Tibial nerve (tissue), 4 donors: ENCODE measurements around the gene ABCC8. TPM values are rescaled to one million over a fixed set of nuclear protein-coding genes. Genes with fewer than 3 reads are reported as not detected.

Experiments
- DNase-seq, 2 donors: peaks; one replicate each; pipeline ENCODE4 v3.0.0-alpha.2; 2019; ENCODE audit warnings: low spot score in 2 of 2
- H3K27ac ChIP-seq, 4 donors: fragments of 200-600 bp; sonication (generic) in 3 of 4; one replicate each; pipeline ENCODE4 v1.5.1; 2017 to 2019; ENCODE audit warnings: mild to moderate bottlenecking in 1 of 4
- H3K27me3 ChIP-seq, 2 donors: fragments of 200-600 bp; sonication (generic) in 1 of 2; one replicate each; pipeline versions ENCODE4 v1.5.1 to v1.6.0; 2017 to 2019
- H3K36me3 ChIP-seq, 3 donors: fragments of 200-600 bp; sonication (generic); one replicate each; pipeline ENCODE4 v1.5.1; 2018 to 2019
- H3K4me1 ChIP-seq, 4 donors: fragments of 200-600 bp; sonication (generic) in 3 of 4; one replicate each; pipeline ENCODE4 v1.5.1; 2017 to 2019
- H3K4me3 ChIP-seq, 4 donors: fragments of 200-600 bp; sonication (generic) in 3 of 4; one replicate each; pipeline ENCODE4 v1.5.1; 2017 to 2019; ENCODE audit warnings: mild to moderate bottlenecking in 1 of 4, moderate library complexity in 1 of 4
- H3K9me3 ChIP-seq, 4 donors: fragments of 200-600 bp; sonication (generic) in 3 of 4; one replicate each; pipeline ENCODE4 v1.5.1; 2017 to 2019
- CTCF ChIP-seq, 5 experiments: fragments of 200-600 bp in 3 of 5; fragments of 450-650 bp in 2 of 5; sonication (generic) in 3 of 5; IDR thresholded peaks; one replicate each; pipeline ENCODE4 v1.5.1; 2016 to 2019; ENCODE audit warnings: antibody characterized with exemption in 5 of 5, mild to moderate bottlenecking in 3 of 5, moderate library complexity in 2 of 5
- EP300 ChIP-seq, 2 donors: sonication (generic); formaldehyde crosslinking; IDR thresholded peaks; one replicate each; pipeline ENCODE4 v1.6.1; 2017; ENCODE audit warnings: antibody characterized with exemption in 2 of 2, mild to moderate bottlenecking in 1 of 2
- POLR2A ChIP-seq, 2 donors: fragments of 450-650 bp; IDR thresholded peaks; one replicate each; pipeline ENCODE4 v1.6.1; 2017; ENCODE audit warnings: antibody characterized with exemption in 2 of 2, mild to moderate bottlenecking in 2 of 2, moderate library complexity in 2 of 2
- WGBS, 2 donors: methylation state at CpG; one replicate each; pipeline ENCODE4 v1.1.5; 2018; 5-methylcytosine and 5-hydroxymethylcytosine counted together
- total RNA-seq, 4 donors: library from RNA; depleted of rRNA; stranded (reverse); fragments of >200 nt; gene quantifications; one replicate each; pipeline ENCODE4 v1.1.0, GENCODE V29; 2016

ABCC8 gene
- total RNA-seq, 4 donors from 2014 or later: 1.3 to 8.6 (median 5.1) TPM

- Histone ChIP-seq H3K36me3 (no peaks in the 10 kb centered on the region), H3K4me3 (no peak overlapping the region), H3K27me3 (no peaks in the 10 kb centered on the region), H3K27ac (no peak overlapping the region), H3K9me3 (no peaks in the 10 kb centered on the region), H3K4me1 (no peaks in the 10 kb centered on the region)
- no peak for TF ChIP-seq CTCF (IDR thresholded peaks at IDR 0.05)
- TF ChIP-seq POLR2A (IDR thresholded peaks at IDR 0.05): no peak
- TF ChIP-seq EP300 (IDR thresholded peaks at IDR 0.05): no peak
- no peak for DNase-seq
- 65 to 70% methylated on average over 6 to 7 of the region's 7 CpGs for WGBS, 2 donors
Measured at GRCh38 chr11:17516551-17517150, 40.0 kb upstream of the ABCC8 start.

GRCh38 chr11:17515443-17516176 lies 39.0 kb upstream of the ABCC8 start:
- H3K27me3 ChIP-seq: no peaks in the 10 kb centered on the region
- no peaks in the 10 kb centered on the region for H3K9me3 ChIP-seq
- H3K4me3 ChIP-seq: no peak overlapping the region
- 65 to 82% methylated on average over 5 of the region's 5 CpGs for WGBS, 2 donors
- H3K27ac ChIP-seq: no peak overlapping the region
- DNase-seq: no peak
- TF ChIP-seq POLR2A (IDR thresholded peaks at IDR 0.05) (no peak), EP300 (IDR thresholded peaks at IDR 0.05) (no peak), CTCF (IDR thresholded peaks at IDR 0.05) (no peak)
- no peaks in the 10 kb centered on the region for H3K36me3 ChIP-seq
- H3K4me1 ChIP-seq: no peaks in the 10 kb centered on the region

- 52 to 61% methylated on average over 4 of the region's 4 CpGs for WGBS, 2 donors
Measured at GRCh38 chr11:17514476-17514875, 37.8 kb upstream of the ABCC8 start.

GRCh38 chr11:17513853-17514252 lies 37.2 kb upstream of the ABCC8 start:
- Histone ChIP-seq H3K27ac (no peak overlapping the region), H3K9me3 (no peaks in the 10 kb centered on the region), H3K27me3 (no peaks in the 10 kb centered on the region), H3K36me3 (no peaks in the 10 kb centered on the region), H3K4me3 (no peak overlapping the region), H3K4me1 (peaks cover 0 to 4% (median 0%) of the 10 kb centered on the region in 4 donors)
- WGBS, 2 donors: 44% methylated on average over 1 of the region's 1 CpG; no CpG with 5 or more reads in 1 of the 2 donors
- no peak for DNase-seq
- no peak for TF ChIP-seq CTCF (IDR thresholded peaks at IDR 0.05)
- TF ChIP-seq EP300 (IDR thresholded peaks at IDR 0.05): no peak
- TF ChIP-seq POLR2A (IDR thresholded peaks at IDR 0.05): no peak

More at GRCh38 chr11:17514476-17514875, 37.8 kb upstream of the ABCC8 start:
- Histone ChIP-seq H3K36me3 (no peaks in the 10 kb centered on the region), H3K9me3 (no peaks in the 10 kb centered on the region), H3K27ac (no peak overlapping the region), H3K27me3 (no peaks in the 10 kb centered on the region), H3K4me1 (no peaks in the 10 kb centered on the region), H3K4me3 (no peak overlapping the region)
- TF ChIP-seq CTCF (IDR thresholded peaks at IDR 0.05): no peak
- no peak for TF ChIP-seq EP300 (IDR thresholded peaks at IDR 0.05)
- TF ChIP-seq POLR2A (IDR thresholded peaks at IDR 0.05): no peak
- DNase-seq: no peak

GRCh38 chr11:17512101-17512500 lies 35.5 kb upstream of the ABCC8 start:
- H3K9me3 ChIP-seq: no peaks in the 10 kb centered on the region
- H3K36me3 ChIP-seq: no peaks in the 10 kb centered on the region
- H3K27ac ChIP-seq: no peak overlapping the region
- peaks cover 0 to 16% (median 0%) of the 10 kb centered on the region in 4 donors for H3K4me1 ChIP-seq
- DNase-seq: no peak
- WGBS, 2 donors: 56% methylated on average over 2 of the region's 2 CpGs
- H3K4me3 ChIP-seq: no peak overlapping the region
- no peaks in the 10 kb centered on the region for H3K27me3 ChIP-seq
- TF ChIP-seq EP300 (IDR thresholded peaks at IDR 0.05): no peak
- TF ChIP-seq POLR2A (IDR thresholded peaks at IDR 0.05): no peak
